ENCODE measurements around the gene LGALS9. TPM values are rescaled to one million over a fixed set of nuclear protein-coding genes. Genes with fewer than 3 reads are reported as not detected.
"Not testable (repeated sequence)": the region's sequence is repeated elsewhere in the genome, so short reads cannot be mapped to it uniquely, and the experiment has no call there.

LGALS9 gene
- total and polyA plus RNA-seq, 2 experiments from 2014 or later: 3.2 to 4.1 TPM

DNA sequence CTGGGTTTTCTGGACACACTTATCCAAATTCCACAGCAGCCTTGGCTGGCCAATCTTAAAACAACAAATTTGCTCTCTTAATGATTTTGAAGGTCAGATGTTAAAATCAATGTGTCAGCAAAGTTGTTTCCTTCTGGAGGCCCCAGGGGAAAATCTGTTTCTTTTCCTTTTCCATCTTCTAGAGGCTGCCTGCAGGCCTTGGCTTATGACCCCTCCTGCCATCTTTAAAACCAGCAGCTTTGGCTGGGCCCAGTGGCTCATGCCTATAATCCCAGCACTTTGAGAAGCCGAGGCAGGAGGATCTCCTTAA, 3.0 kb downstream of the LGALS9 start:
- no peak overlapping the region for H3K9ac ChIP-seq
- no peak for DNase-seq
- H3K9me2 ChIP-seq (ENCODE audit: insufficient read depth): no peaks in the 10 kb centered on the region
- no peak overlapping the region for H3K4me2 ChIP-seq (ENCODE audit: unreplicated experiment)
- H3K79me2 ChIP-seq (ENCODE audit: insufficient read depth): no peaks in the 10 kb centered on the region
- peaks cover 17% of the 10 kb centered on the region for H3K4me1 ChIP-seq (ENCODE audit: insufficient read depth)
- no peaks in the 10 kb centered on the region for H3K27me3 ChIP-seq (replicated peaks; ENCODE audit: insufficient read depth)
- no peaks in the 10 kb centered on the region for H4K20me1 ChIP-seq (ENCODE audit: insufficient read depth)
- H3K4me3 ChIP-seq: no peak overlapping the region
- no peak overlapping the region for H3K27ac ChIP-seq
- no peaks in the 10 kb centered on the region for H3K9me3 ChIP-seq (ENCODE audit: low read depth)
- WGBS, 2 experiments (ENCODE audit: low coverage in 1 of 2, low lambda C conversion rate in 2 of 2, missing lambda C conversion rate in 2 of 2): 100% methylated on average over 1 of the region's 1 CpG
- no peaks in the 10 kb centered on the region for H3K36me3 ChIP-seq (ENCODE audit: low read depth)
- TF ChIP-seq EZH2 (IDR thresholded peaks at IDR 0.05; ENCODE audit: insufficient read depth, poor library complexity, severe bottlenecking) (no peak), EZH2phosphoT487 (IDR thresholded peaks at IDR 0.05; ENCODE audit: insufficient read depth, low read depth) (no peak)
- no peak overlapping the region for H2AFZ ChIP-seq
- in situ Hi-C loops (cut with MboI): loop anchor here (25.0 kb wide), 1 partner anchor 97 kb away; no protein-coding TSS in a partner anchor
- H3F3A ChIP-seq (ENCODE audit: insufficient read depth): peaks cover 8% of the 10 kb centered on the region; the same call in 1 of the 2 replicates

DNA sequence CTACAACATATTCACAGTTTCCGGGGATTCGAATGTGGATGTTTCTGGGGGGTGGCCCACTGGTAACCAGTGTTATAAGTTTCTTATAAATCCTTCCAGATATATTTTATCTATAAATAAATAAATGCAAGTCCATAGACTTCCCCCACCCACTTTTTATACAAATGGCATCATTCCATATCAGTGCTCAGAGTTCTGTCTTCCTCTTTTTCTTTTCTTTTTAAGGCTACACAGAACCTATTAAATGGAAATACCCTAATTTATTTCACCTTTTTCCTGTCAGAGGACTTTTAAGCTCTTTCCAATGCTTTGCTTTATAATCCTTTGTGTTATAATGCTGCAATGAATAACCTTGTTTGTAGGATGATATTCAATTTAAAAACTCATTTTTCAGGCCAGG, 3.8 kb downstream of the LGALS9 start:
- Histone ChIP-seq H3K27ac (no peak overlapping the region), H3K79me2 (ENCODE audit: insufficient read depth) (no peaks in the 10 kb centered on the region), H3K4me3 (no peak overlapping the region), H3K36me3 (ENCODE audit: low read depth) (no peaks in the 10 kb centered on the region), H4K20me1 (ENCODE audit: insufficient read depth) (no peaks in the 10 kb centered on the region), H3K27me3 (replicated peaks; ENCODE audit: insufficient read depth) (no peaks in the 10 kb centered on the region), H3K4me1 (ENCODE audit: insufficient read depth) (peaks cover 17% of the 10 kb centered on the region), H3F3A (ENCODE audit: insufficient read depth) (peaks cover 6% of the 10 kb centered on the region; the same call in 1 of the 2 replicates), H3K9me3 (ENCODE audit: low read depth) (no peaks in the 10 kb centered on the region), H3K4me2 (ENCODE audit: unreplicated experiment) (no peak overlapping the region), H3K9ac (no peak overlapping the region), H2AFZ (no peak overlapping the region), H3K9me2 (ENCODE audit: insufficient read depth) (no peaks in the 10 kb centered on the region)
- 98 to 100% methylated on average over 2 of the region's 2 CpGs for WGBS, 2 experiments (ENCODE audit: low coverage in 1 of 2, low lambda C conversion rate in 2 of 2, missing lambda C conversion rate in 2 of 2)
- TF ChIP-seq EZH2 (IDR thresholded peaks at IDR 0.05; ENCODE audit: insufficient read depth, poor library complexity, severe bottlenecking): no peak
- no peak for TF ChIP-seq EZH2phosphoT487 (IDR thresholded peaks at IDR 0.05; ENCODE audit: insufficient read depth, low read depth)
- in situ Hi-C loops (cut with MboI): loop anchor here (25.0 kb wide), 1 partner anchor 97 kb away; no protein-coding TSS in a partner anchor
- DNase-seq: no peak

DNA sequence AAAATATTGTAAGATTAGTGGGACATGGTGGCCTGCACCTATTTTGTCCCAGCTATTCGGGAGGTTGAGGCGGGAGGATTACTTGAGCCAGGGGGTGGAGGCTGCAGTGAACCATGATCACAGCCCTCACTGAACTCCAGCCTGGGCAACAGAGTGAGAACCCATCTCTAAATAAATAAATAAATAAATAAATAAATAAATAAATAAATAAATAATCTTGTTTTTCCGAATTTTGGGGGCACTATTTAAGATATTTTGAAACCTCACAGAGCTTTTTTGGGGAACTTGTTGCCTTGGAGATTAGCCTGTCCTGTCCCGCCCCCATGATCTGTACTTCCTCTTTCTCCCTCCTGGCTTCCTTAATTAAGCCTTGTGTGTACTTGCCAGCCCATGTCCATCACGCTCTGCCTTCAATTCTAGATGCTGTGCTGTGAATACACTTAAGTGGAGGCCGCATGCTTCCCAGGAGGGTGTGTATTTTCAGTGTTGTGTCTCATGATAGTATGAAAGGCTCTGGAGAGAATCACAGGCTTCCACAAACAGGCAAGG, 4.4 kb downstream of the LGALS9 start:
- TF ChIP-seq EZH2phosphoT487 (IDR thresholded peaks at IDR 0.05; ENCODE audit: insufficient read depth, low read depth) (no peak), EZH2 (IDR thresholded peaks at IDR 0.05; ENCODE audit: insufficient read depth, poor library complexity, severe bottlenecking) (no peak)
- Histone ChIP-seq H3K27ac (no peak overlapping the region), H3K27me3 (replicated peaks; ENCODE audit: insufficient read depth) (no peaks in the 10 kb centered on the region), H3K4me3 (no peak overlapping the region), H3F3A (ENCODE audit: insufficient read depth) (no peaks in the 10 kb centered on the region), H3K4me1 (ENCODE audit: insufficient read depth) (peaks cover 17% of the 10 kb centered on the region), H2AFZ (no peak overlapping the region), H3K9me3 (ENCODE audit: low read depth) (no peaks in the 10 kb centered on the region), H3K79me2 (ENCODE audit: insufficient read depth) (no peaks in the 10 kb centered on the region), H3K36me3 (ENCODE audit: low read depth) (no peaks in the 10 kb centered on the region), H4K20me1 (ENCODE audit: insufficient read depth) (no peaks in the 10 kb centered on the region), H3K9me2 (ENCODE audit: insufficient read depth) (no peaks in the 10 kb centered on the region), H3K4me2 (ENCODE audit: unreplicated experiment) (no peak overlapping the region), H3K9ac (no peak overlapping the region)
- in situ Hi-C loops (cut with MboI): loop anchor here (25.0 kb wide), 1 partner anchor 98 kb away; no protein-coding TSS in a partner anchor
- WGBS, 2 experiments (ENCODE audit: low coverage in 1 of 2, low lambda C conversion rate in 2 of 2, missing lambda C conversion rate in 2 of 2): 72% methylated on average over 6 of the region's 6 CpGs
- DNase-seq: no peak

DNA sequence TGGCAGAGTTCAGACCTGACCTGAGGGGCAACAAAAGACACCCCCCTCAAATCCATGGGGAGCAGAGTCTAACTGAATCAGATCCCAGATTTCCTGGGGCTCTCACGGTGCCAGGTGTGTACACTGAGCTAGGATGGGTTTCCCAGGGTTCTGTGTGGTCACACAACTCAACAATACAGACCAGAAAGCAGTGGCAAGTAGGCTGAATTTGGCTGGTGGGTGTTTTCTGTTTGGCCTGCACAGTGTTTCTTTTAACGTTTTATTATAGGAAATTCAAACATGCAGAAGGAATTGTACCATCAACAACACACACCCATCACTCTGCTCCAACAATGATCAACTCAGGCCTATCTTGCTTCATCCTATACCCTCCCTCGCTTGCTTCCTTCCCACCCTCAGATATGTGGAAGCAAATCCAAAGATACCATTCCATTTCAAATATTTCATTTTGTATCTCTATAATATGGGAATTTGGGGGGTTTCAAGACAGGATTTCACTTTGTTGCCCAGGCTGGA, 5.1 kb downstream of the LGALS9 start:
- H3K27me3 ChIP-seq (replicated peaks; ENCODE audit: insufficient read depth); H3F3A ChIP-seq (ENCODE audit: insufficient read depth); H3K79me2 ChIP-seq (ENCODE audit: insufficient read depth); H3K4me2 ChIP-seq (ENCODE audit: unreplicated experiment); H4K20me1 ChIP-seq (ENCODE audit: insufficient read depth); H3K36me3 ChIP-seq (ENCODE audit: low read depth); H2AFZ ChIP-seq; DNase-seq; H3K4me3 ChIP-seq; H3K9ac ChIP-seq; H3K9me3 ChIP-seq (ENCODE audit: low read depth); H3K27ac ChIP-seq; H3K9me2 ChIP-seq (ENCODE audit: insufficient read depth): not testable (repeated sequence)
- H3K4me1 ChIP-seq (ENCODE audit: insufficient read depth): peaks cover 14% of the 10 kb centered on the region
- in situ Hi-C loops (cut with MboI): loop anchor here (25.0 kb wide), 1 partner anchor 99 kb away; no protein-coding TSS in a partner anchor
- 55 to 56% methylated on average over 3 of the region's 3 CpGs for WGBS, 2 experiments (ENCODE audit: low coverage in 1 of 2, low lambda C conversion rate in 2 of 2, missing lambda C conversion rate in 2 of 2)

DNA sequence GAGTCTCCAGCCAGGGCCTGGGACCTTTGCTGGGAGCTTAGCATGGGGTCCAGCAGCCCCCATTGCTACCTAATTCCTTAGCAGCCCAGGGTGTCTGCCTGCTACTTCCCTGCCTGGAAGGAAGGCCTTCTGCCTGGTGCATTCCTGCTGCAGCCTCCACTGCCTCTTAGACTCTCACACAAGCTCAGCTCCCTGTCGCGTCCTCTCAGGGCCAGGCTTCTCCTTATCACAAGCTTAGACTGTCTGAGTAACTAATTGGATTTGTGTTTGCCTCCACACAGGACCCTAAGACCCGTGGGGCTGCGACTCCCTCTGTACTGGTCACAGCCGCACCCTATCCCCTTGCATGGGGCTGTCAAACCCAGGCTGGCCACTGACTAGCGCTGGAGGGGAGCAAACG, 6.8 kb downstream of the LGALS9 start:
- not testable (repeated sequence) for H3K27me3 ChIP-seq (replicated peaks; ENCODE audit: insufficient read depth); H3F3A ChIP-seq (ENCODE audit: insufficient read depth); H3K27ac ChIP-seq; H4K20me1 ChIP-seq (ENCODE audit: insufficient read depth); H3K4me2 ChIP-seq (ENCODE audit: unreplicated experiment); H3K9ac ChIP-seq; H3K79me2 ChIP-seq (ENCODE audit: insufficient read depth); H3K9me3 ChIP-seq (ENCODE audit: low read depth); H2AFZ ChIP-seq; DNase-seq; H3K4me3 ChIP-seq; H3K36me3 ChIP-seq (ENCODE audit: low read depth); H3K9me2 ChIP-seq (ENCODE audit: insufficient read depth)
- WGBS, 2 experiments (ENCODE audit: low coverage in 1 of 2, low lambda C conversion rate in 2 of 2, missing lambda C conversion rate in 2 of 2): 88 to 92% methylated on average over 7 of the region's 7 CpGs
- peaks cover 10% of the 10 kb centered on the region for H3K4me1 ChIP-seq (ENCODE audit: insufficient read depth)
- in situ Hi-C loops (cut with MboI): loop anchor here (25.0 kb wide), 1 partner anchor 101 kb away; no protein-coding TSS in a partner anchor

DNA sequence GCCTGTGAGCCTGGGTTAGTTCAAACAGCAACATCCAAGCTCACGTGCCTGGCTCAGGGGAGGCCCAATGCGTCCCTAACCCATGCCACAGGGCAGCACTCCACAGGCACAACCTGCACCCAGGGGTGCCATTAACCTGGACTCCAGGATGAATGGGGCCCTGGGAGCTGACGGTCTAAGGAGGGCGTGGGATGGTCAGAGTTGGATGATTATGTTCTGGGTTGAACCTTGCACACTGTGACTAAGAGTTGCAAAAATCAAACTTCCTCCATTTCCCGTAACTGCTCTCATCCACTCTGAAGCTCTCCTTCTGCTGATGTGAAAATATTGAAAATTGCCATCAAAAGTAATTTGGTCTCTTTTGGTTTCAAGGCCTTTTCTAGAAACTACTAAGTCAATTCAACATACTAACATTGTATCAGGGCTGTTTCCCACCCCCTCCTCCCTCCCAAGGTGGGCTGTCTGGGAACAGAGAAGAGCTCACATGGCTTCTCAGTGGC, 7.5 kb downstream of the LGALS9 start:
- H3K79me2 ChIP-seq (ENCODE audit: insufficient read depth); H3K27me3 ChIP-seq (replicated peaks; ENCODE audit: insufficient read depth); H3K4me1 ChIP-seq (ENCODE audit: insufficient read depth); H3K9me3 ChIP-seq (ENCODE audit: low read depth); H3K36me3 ChIP-seq (ENCODE audit: low read depth); H3K9ac ChIP-seq; H4K20me1 ChIP-seq (ENCODE audit: insufficient read depth); H3F3A ChIP-seq (ENCODE audit: insufficient read depth); H3K4me3 ChIP-seq; H3K9me2 ChIP-seq (ENCODE audit: insufficient read depth); H2AFZ ChIP-seq; H3K27ac ChIP-seq; H3K4me2 ChIP-seq (ENCODE audit: unreplicated experiment); DNase-seq: not testable (repeated sequence)
- WGBS, 2 experiments (ENCODE audit: low coverage in 1 of 2, low lambda C conversion rate in 2 of 2, missing lambda C conversion rate in 2 of 2): 100% methylated on average over 1 of the region's 5 CpGs
- in situ Hi-C loops (cut with MboI): loop anchor here (25.0 kb wide), 1 partner anchor 101 kb away; no protein-coding TSS in a partner anchor
